ENCODE results near the gene GPR150. TPM values are rescaled to one million over a fixed set of nuclear protein-coding genes. Genes with fewer than 3 reads are reported as not detected.

Gene GPR150
- total and polyA plus RNA-seq, 2 of the 13 experiments (the other 11 are each of a cell fraction or from before 2014, with no cell fraction given): 0.03 TPM; not detected in 1

DNA sequence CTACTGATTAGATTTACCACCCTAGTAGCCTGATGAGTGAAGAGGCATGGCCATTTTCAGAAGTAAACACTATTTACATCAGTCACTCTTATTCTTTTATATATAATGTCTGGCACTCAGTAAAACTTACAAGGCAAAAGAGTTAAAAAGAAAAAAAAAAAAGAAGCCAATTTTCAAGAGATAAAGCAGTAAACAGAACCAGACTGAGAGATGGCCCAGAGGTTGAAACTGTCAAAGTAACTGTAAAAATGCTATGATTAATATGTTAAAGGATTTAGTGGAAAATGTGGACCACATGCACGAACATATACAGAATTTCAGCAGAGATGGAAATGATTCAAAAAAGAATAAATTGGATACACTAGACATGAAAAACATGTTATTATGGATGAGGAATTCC lies 6.4 kb upstream of the GPR150 start:
- Histone ChIP-seq H3K4me1 (ENCODE audit: insufficient read depth, low read length) (peaks cover 8% of the 10 kb centered on the region; the same call in 1 of the 2 replicates), H3K79me2 (ENCODE audit: insufficient read depth, low read length) (no peaks in the 10 kb centered on the region), H3K9ac (ENCODE audit: insufficient read depth, low read depth, low read length) (no peak overlapping the region), H3K27ac (ENCODE audit: extremely low read length, insufficient read depth, low read length) (no peak overlapping the region), H3K27me3 (ENCODE audit: control insufficient read depth in 1 of 2, insufficient read depth in 2 of 2, low read length in 2 of 2) (peaks cover 0 to 7% of the 10 kb centered on the region in 2 experiments; a peak in 3 of 5 replicates), H3K4me3 (replicated peaks in 1 of 3; ENCODE audit: insufficient read depth in 1 of 3, low read depth in 2 of 3, low read length in 3 of 3) (no peak overlapping the region), H3K4me2 (ENCODE audit: low read depth, low read length) (no peak overlapping the region), H3K36me3 (replicated peaks in 1 of 2; ENCODE audit: control insufficient read depth in 1 of 2, insufficient read depth in 2 of 2, low read length in 2 of 2) (no peaks in the 10 kb centered on the region), H4K20me1 (ENCODE audit: insufficient read depth, low read length) (no peaks in the 10 kb centered on the region), H2AFZ (ENCODE audit: low read length) (no peak overlapping the region), H3K9me3 (ENCODE audit: low read length) (no peaks in the 10 kb centered on the region)
- no TSS peak for BruUV-seq (replicated peaks)
- intact Hi-C loops (cut with micrococcal nuclease; ENCODE audit: unreplicated experiment): no loop called here
- in situ Hi-C loops (cut with HindIII; ENCODE audit: extremely low pct_ligation_motif_present, low pct_unique_long_range_greater_than_20kb): no loop called here
- 36% methylated on average over 1 of the region's 1 CpG for WGBS (ENCODE audit: low lambda C conversion rate)
- no peak for DNase-seq (ENCODE audit: low spot score)
- FAIRE-seq: no peak
- no peak for ATAC-seq
- POLR2A ChIA-PET: no interaction called here
- TF ChIP-seq, protein P1, sequence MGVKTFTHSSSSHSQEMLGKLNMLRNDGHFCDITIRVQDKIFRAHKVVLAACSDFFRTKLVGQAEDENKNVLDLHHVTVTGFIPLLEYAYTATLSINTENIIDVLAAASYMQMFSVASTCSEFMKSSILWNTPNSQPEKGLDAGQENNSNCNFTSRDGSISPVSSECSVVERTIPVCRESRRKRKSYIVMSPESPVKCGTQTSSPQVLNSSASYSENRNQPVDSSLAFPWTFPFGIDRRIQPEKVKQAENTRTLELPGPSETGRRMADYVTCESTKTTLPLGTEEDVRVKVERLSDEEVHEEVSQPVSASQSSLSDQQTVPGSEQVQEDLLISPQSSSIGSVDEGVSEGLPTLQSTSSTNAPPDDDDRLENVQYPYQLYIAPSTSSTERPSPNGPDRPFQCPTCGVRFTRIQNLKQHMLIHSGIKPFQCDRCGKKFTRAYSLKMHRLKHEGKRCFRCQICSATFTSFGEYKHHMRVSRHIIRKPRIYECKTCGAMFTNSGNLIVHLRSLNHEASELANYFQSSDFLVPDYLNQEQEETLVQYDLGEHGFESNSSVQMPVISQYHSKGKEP (CRISPR knock-in tag; IDR thresholded peaks at IDR 0.05): no peak
- no peak for TF ChIP-seq SETDB1 (CRISPR knock-in tag; IDR thresholded peaks at IDR 0.05; ENCODE audit: borderline replicate concordance)
- no peak for TF ChIP-seq SP4 (CRISPR knock-in tag; IDR thresholded peaks at IDR 0.05)
- no peak for TF ChIP-seq ATRX (CRISPR knock-in tag; IDR thresholded peaks at IDR 0.05; ENCODE audit: borderline replicate concordance)
- no peak for TF ChIP-seq ETV5 (CRISPR knock-in tag; IDR thresholded peaks at IDR 0.05; ENCODE audit: borderline replicate concordance)
- TF ChIP-seq, protein P2, sequence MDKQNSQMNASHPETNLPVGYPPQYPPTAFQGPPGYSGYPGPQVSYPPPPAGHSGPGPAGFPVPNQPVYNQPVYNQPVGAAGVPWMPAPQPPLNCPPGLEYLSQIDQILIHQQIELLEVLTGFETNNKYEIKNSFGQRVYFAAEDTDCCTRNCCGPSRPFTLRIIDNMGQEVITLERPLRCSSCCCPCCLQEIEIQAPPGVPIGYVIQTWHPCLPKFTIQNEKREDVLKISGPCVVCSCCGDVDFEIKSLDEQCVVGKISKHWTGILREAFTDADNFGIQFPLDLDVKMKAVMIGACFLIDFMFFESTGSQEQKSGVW (CRISPR knock-in tag; IDR thresholded peaks at IDR 0.05; ENCODE audit: borderline replicate concordance): no peak
- no peak for TF ChIP-seq POLR2AphosphoS5 (IDR thresholded peaks at IDR 0.05; ENCODE audit: low read depth, low read length)
- TF ChIP-seq ZNF251 (CRISPR knock-in tag; IDR thresholded peaks at IDR 0.05): no peak
- TF ChIP-seq, protein P3, sequence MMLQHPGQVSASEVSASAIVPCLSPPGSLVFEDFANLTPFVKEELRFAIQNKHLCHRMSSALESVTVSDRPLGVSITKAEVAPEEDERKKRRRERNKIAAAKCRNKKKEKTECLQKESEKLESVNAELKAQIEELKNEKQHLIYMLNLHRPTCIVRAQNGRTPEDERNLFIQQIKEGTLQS (CRISPR knock-in tag; IDR thresholded peaks at IDR 0.05): no peak
- TF ChIP-seq ZFP82 (CRISPR knock-in tag; IDR thresholded peaks at IDR 0.05; ENCODE audit: borderline replicate concordance): no peak
- TF ChIP-seq, protein P4, sequence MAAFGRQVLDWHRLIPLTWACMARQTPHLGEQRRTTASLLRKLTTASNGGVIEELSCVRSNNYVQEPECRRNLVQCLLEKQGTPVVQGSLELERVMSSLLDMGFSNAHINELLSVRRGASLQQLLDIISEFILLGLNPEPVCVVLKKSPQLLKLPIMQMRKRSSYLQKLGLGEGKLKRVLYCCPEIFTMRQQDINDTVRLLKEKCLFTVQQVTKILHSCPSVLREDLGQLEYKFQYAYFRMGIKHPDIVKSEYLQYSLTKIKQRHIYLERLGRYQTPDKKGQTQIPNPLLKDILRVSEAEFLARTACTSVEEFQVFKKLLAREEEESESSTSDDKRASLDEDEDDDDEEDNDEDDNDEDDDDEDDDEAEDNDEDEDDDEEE (CRISPR knock-in tag; IDR thresholded peaks at IDR 0.05): no peak
- TF ChIP-seq FOXC1 (CRISPR knock-in tag; IDR thresholded peaks at IDR 0.05; ENCODE audit: borderline replicate concordance): no peak
- no peak for TF ChIP-seq SRSF1 (optimal IDR thresholded peaks at IDR 0.05; ENCODE audit: low read depth, low read length)
- CTCF ChIA-PET (ENCODE audit: low intra/inter-chr PET ratio, low total read pairs): no interaction called here
